T-helper 1 cell treated with Interleukin-12 subunit alpha and Interleukin-12 subunit beta and Interleukin-4 antibody, amounts not matched to agents 30 ng/mL and 1 ng/mL, for 36 hours (primary cell): ENCODE results near the gene GRM3. TPM values are rescaled to one million over a fixed set of nuclear protein-coding genes. Genes with fewer than 3 reads are reported as not detected.
"Not testable (repeated sequence)": the region's sequence is repeated elsewhere in the genome, so short reads cannot be mapped to it uniquely, and the experiment has no call there.

Experiments
- intact Hi-C: fragments of 100-400 bp; cut with micrococcal nuclease; formaldehyde crosslinking; loops from one replicate; pipeline ENCODE4 v1.15.1; 2024
- total RNA-seq: library from RNA; stranded (reverse); gene quantifications from 2 replicates; pipeline ENCODE4 v1.2.3, GENCODE V29; 2022

Gene GRM3
- total RNA-seq = not detected in 2 replicates

DNA sequence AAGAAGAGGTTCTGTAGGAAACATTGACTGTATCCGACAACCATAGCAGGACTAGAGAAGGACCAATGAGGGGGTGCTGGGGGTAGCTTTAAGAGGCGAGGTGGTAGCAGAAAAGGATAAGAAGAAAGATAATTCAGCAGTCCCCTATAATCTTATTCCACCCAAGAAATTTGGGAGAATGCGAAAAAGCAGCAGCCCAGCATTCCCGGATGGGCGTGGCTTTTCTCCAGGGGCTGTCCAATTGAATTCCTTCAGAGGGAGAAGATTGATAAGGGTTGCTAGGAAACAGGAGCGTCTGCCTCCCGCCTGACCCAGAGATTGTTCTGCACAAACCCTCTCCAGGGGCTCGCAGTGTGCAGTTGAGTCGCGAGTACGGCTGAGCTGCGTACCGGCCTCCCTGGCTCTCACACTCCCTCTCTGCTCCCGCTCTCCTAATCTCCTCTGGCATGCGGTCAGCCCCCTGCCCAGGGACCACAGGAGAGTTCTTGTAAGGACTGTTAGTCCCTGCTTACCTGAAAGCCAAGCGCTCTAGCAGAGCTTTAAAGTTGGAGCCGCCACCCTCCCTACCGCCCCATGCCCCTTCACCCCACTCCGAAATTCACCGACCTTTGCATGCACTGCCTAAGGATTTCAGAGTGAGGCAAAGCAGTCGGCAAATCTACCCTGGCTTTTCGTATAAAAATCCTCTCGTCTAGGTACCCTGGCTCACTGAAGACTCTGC is at the start of gene GRM3:
GRM3 (plus strand) TSS at position 349 of the 721 bp plus-strand sequence. CDS start 121,237 bp downstream, outside the sequence.
- intact Hi-C loops = no loop called here

DNA sequence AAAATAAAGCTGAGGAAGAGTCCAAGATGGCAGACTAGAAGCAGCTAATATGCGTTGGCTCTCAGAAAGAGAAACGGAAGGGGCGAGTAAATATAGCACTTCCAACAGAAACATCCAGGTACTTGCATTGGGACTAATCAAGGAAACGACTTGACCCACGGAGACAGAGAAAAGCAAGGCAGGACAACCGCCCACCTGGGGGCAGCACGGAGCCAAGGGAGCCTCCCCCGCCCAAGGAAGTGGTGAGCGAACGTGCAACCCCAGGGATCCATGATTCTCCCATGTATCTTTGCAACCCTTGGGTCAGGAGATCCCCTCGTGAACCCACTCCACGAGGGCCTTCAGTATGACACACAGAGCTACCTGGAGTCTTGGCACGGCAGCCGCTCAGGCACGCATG is 45.4 kb upstream of the GRM3 start:
- intact Hi-C loops = no loop called here

DNA sequence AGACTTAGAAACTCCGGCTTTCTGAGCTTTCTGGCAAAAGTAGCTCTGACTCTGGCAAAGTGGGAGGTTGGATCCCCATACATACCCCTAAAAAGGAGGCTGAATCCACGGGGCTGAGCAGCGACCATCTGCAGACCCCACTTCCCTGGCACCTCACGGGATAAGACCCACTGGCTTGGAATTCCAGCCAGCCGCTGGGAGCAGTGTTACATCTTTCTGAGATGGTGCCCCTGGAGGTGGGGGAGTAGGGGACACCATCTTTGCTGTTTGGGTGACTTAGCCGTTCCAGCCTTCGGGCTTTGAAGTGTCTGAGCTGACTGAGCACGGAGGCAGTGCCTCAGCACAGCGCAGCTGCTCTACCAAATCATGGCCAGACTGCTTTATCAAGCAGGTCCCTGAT is 45.0 kb upstream of the GRM3 start:
- intact Hi-C loops = no loop called here

DNA sequence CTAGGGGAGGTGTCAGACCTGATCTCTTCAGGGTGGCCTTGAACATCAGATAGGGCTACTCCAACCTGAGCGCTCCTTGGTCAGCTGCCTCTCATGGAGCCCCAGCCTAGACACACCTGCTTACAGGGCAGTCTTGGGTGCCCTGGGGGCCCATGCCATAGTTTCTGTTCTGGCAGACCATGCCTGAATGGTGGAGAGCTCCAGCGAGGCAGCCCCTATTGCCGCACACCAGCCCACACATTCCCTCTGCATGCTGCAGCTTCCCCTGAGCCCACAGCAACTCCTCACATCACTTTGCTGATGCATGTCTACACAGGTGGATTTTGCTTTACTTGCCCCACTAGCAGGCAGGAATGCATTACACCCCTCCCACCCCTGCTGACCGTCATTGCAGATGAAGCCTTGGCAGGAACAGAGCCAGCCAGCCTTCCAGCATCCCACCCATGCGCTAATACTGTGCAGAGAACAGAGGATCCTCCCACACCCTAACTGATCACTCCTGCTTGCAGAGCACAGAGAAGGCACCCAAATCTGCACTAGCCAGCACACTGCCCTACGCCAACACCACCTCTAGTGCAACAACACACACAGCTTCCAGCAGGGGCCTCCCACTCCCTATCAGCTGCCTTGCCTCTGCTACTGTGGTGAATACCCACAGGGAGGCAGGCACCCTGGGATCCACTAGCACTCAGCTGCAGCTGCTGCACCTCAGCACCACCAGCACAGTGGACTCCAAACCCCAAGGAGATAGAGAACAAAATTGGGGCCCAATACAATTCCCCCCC is 43.0 kb upstream of the GRM3 start:
- intact Hi-C loops = no loop called here

DNA sequence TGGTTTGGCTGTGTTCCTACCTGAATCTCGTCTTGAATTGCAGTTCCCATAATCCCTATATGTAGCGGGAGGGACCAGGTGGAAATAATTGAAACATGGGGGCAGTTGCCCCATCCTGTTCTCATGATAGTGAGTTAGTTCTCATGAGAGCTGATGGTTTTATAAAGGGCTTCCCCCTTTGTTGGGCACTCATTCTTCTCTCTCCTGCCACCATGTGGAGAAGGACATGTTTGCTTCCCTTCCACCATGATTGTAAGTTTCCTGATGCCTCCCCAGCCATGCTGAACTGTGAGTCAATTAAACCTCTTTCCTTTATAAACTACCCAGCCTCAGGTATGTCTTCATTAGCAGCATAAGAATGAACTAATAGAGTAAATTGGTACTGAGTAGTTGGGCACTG is 28.0 kb upstream of the GRM3 start:
- intact Hi-C loops = not testable (repeated sequence)

DNA sequence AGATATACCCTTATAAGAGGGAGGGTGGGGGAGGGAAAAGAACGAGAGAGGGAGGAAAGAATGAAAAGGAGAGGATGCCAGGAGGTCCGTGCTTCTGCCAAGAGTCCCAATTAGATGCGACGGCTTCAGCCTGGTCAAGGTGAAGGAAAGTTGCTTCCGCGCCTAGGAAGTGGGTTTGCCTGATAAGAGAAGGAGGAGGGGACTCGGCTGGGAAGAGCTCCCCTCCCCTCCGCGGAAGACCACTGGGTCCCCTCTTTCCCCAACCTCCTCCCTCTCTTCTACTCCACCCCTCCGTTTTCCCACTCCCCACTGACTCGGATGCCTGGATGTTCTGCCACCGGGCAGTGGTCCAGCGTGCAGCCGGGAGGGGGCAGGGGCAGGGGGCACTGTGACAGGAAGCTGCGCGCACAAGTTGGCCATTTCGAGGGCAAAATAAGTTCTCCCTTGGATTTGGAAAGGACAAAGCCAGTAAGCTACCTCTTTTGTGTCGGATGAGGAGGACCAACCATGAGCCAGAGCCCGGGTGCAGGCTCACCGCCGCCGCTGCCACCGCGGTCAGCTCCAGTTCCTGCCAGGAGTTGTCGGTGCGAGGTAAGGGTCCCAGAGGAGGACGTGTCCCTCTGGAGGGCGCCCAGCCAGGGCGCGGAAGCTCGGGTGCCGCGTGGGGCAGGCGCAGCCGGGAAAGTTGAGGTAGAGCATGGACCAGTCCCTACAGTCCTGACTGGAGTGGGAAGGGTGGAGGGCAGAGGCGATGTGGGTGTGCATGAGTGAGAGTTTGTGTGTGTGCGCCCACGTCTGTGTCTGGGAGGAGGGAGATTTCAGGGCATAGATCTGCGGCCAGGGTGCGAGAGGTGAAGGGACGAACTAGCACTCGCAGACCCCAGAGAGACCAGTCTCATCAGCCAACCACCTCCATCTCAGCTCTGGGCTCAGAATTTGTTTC is 844 bp downstream of the GRM3 start:
- intact Hi-C loops = no loop called here

DNA sequence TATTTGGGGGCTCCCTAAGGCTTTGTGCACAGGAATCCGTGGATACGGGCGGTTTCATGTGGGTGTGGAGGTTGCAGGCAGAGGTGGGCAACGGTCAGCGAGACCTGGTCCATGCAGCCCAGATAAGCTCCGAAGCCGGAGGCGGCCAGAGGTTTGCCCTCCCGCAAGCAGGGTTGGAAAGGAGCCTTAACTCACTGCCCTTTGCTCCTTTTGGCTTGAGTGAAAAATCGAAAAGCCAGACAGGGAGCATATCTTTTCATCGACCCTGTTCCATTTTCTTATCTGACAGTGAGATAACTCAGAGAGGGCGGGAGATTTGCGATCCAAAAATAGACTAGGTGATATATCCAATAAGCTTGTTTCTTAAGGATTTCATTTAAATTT is 1.5 kb downstream of the GRM3 start:
- intact Hi-C loops = no loop called here

DNA sequence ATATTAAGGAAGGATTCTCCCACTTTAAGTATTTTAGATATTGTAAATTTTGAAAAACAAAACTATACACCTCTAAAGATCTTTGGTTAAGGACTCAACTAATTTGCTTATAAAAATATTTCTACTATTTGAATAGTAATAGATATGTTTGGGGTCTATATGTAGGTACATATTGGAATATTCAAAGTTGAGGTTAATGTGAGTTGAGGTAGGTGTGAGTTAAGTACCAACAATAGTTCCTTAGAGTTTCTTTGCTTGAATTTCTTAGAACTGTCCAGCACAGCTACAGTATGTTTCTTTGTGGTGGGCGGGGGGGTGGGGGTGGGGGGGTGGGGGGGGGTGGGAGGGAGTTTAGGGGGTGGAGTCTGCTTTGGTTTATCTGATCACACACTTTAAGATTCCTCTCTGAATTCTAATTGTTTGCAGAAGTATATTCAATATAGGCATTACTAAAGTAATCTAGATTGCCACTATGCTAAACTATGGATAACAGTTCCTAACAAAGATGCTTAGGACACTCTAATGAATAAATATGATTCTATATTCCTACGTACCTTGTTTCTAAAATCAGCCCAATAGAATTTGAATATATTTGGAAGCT is 2.1 kb downstream of the GRM3 start:
- intact Hi-C loops = no loop called here

DNA sequence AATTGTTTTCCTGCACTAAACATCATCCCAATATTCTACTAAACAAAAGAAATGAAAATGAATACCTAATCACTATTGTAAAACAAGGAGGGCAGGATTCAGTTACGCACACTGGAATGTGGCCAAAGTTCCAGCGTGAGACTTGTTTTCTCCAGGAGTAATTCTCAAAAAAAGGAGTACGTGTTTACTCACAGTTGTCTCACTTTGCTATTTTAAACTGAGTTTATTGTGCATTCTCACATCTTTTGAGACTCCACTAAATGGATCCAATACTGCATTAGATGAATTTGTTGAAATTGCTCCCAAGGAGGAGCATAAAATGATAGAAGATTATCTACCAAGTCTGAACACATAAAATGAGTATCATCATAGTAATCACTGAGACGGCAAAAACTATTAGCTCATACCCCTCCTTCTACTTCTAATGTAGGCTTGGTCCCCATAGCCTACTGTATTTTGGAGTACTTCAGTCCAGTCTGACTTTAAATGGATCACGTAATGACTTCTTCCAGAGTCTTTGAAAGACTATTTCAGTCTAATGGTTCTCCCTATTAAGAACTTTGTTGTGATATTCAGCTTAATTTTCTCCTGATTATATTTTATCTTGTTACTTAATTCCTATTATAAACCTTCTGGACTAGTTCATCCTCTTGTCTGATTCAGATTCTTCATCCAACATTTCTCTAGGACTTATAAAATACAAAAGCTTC is 3.8 kb downstream of the GRM3 start:
- intact Hi-C loops = no loop called here

DNA sequence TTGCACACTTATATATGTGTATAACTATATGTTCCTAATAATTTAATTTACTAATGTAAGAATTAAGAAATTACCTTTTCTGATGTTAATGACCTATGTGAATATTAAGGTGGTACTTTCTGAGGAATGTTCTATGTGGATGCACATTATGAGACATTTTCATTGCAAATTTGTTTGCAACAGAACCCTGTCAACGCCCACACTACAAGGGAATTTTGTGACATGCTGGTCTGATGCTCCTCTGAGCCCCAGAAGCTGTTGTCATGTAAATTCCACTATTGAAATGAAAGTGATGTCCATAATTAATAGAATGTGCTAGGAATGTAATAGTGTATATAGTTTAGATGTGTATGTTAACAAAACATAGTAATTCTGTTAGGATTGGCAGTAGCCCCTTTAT is 4.5 kb downstream of the GRM3 start:
- intact Hi-C loops = no loop called here

DNA sequence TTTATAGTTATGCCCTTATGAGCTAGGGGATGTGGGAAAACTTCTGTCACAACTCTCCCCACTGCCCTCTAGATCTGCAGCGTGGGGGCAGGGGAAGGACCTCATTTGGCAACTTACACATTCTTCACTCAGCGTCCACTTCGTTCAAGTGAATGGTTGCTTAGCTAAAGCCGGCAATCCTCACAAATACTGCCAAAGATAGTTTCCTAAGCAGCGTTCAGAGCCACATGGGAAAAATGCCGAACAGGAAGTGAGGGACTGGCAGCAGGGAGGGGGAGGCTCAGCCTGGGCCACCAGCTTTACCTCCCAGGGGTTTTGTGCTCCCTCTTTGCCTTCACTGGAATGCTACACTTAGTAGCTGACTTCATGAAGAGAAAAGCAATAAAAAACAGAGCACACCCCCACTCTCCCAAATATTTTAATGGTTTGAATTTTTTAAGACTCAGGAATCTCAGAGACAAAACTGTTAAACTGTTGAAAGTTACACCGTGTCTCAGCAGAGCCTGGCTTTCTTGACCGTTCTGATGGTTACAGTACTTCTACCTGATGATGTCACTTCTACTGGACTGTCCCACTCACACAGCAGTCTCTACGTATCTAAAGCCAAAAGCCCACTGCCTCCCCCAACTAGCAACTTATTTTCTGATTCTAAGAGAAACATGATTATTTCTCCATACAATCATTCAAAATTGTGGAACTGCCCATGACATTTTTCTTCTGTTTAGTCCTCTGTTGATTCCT is 10.4 kb downstream of the GRM3 start:
- intact Hi-C loops = no loop called here

DNA sequence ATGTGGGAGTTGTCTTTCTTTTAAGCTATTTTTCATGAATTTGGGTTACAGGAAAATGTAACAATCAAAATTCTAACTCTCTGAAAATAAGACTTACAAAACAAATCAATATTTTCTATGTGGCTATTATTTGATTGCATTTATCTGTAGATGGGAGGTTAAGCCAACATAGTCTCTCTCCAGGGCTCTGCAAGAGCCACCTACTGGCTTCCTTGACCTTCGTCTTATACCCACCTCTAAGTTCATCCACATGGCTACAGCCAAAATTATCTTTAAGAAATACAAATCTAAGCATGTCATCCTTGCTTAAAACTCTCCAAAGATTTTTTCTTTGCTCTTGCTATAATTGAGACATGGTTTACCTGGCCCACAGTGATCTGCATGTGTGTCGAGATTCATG is 14.2 kb downstream of the GRM3 start:
- intact Hi-C loops = no loop called here

DNA sequence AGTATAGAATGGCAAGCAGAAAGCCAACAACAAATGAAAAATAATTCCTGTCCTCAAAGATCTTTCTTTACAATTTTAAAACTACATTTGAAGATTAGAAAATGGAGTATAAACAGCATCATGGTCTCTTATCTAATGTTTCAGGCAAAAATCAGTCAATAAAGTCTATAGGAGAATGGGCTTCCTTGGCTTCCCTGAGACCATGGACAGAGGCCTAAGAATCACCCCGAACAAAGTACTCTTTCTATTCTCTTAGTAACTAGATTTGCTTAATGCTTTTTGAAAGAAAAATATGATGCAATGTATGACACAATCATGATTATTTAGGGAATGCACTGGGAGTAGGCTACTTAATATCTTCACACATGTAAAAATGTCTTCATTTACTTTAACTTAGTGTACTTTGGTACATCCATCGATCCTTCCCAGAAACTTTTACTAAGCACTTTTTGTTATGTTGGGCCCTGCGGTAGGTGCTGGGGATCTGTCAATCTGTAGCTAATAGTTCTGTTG is 17.3 kb downstream of the GRM3 start:
- intact Hi-C loops = no loop called here

DNA sequence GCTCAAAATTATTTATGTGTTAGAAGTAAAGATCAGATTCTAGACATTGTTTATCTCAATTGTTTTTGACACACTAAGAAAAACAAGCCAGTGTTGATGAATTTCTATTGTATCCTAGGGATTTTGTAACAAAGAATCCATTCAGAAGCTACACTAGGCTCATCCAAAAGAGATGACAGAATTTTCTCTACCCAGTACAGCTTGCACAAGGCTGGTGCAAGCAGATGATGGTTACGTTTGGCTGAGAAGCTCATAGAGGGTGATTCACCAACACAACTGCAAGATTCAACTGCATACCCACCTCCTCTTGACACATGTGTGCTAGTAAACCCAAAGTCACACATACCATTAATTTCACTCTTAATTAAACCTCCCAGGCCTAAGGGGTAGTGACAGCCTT is 20.8 kb downstream of the GRM3 start:
- intact Hi-C loops = no loop called here

DNA sequence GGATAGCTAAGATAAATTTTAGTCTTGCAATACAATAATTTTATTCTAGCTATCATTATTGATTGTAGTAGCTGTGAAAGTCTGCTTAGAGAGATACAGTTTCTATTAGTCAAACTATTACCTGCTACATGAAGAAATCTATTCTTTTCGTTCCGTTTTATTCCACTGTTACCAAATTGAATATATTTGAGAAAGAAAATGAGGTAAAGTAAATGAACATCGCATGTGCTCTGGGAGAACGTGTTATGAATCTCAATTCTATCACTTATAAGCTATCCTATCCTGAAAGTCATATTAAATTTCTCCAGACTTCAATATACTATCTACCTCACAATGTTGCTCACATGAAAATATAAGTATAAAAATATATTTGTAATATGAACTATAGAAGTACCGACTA is 21.3 kb downstream of the GRM3 start:
- intact Hi-C loops = no loop called here

DNA sequence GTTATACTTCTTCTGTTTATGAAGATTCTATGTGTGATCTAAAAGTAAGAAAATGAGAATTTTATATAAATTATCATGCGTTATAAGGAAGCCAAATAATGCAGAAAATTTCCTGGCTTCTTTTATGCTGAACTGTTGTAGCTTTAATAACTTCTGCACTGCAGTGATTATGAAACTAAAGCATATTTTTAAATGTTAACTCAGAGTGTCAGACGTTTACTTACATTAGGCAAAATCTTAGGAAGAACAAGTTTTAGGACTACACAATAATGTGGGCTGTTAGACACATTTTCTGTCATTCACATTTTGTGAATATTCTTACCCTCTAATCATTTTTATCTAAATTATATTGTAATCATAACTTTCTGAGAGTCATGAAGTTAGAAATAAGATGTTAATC is 22.0 kb downstream of the GRM3 start:
- intact Hi-C loops = no loop called here

DNA sequence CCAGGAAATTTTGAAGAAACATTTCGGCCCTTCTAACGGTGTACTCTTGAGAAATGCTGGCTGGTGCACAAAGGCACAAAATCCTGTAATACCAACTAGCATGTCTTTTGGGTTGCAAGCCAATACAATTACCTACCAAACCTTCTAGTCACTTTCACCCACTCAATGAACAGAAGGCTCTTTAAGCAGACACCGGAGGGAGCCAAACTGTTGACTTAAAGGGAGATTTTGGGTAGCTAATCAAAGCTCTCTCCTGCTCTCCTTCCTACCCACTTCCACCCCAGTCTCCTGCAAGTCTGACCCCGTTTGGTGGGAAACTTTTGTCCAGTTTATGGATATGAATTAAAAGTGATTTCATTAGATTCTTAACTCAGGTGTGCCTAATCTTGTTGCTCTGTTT is 24.0 kb downstream of the GRM3 start:
- intact Hi-C loops = no loop called here

DNA sequence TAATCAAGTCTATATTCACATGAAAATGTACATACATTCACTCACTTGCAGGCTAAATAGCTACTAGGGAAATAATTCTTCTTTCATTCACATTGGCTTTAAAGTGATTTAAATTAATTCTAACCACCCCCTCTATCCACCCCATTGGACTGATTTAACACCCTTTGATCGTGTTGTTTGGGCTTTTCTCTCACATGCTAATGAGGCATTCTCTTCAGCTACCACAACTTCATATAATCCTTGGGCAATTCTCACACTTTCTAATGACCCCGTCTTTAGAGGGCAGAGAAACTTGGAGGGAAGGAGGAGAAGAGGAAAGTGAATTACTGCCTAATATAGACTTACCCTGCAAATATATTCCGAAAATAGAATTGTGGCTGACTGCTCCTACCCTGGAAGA is 24.6 kb downstream of the GRM3 start:
- intact Hi-C loops = no loop called here

DNA sequence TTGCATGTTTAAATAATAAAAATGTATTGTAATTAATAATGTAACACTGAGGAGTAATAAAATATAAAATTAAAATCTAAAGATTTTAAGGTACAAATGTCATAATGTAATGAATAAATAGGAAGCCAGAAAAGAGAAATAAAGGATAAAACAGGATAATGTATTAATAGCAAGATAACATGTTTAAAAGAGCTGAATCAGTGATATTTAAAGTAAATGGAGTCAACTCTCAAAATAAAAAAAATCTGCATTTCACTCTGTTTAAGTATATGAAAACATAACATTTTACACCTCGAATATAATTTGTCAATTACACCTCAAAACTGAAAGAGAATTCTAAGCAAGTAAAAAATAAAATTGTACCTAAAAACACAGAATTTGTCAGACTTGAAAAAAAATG is 44.1 kb downstream of the GRM3 start:
- intact Hi-C loops = no loop called here

DNA sequence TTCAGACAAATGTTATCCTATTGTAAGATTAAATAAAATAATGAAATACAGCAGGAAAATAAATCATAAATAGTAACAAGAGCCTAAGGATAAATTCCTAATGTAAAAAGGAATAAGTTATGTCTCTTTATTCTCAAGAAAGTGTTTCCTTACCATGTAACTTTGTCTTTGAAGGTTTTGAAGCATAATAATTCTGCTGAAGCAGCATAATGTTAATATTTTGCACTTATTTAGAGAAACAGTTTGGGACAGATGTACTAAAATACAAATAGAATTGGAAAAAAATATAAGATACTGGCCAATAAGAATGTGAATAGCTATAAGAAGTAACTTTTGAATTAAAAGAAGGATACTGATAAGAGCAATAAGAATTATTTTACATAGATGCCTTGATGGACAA is 45.7 kb downstream of the GRM3 start:
- intact Hi-C loops = no loop called here
